ENCODE data around the gene PLA2G4E. TPM values are rescaled to one million over a fixed set of nuclear protein-coding genes. Genes with fewer than 3 reads are reported as not detected.

Gene PLA2G4E
- total RNA-seq, 1 donor from 2014 or later = 1.0 TPM

- H3K4me3 Mint-ChIP-seq (ENCODE audit: unreplicated experiment) = peak within 1 kb of the TSS; percentile 88
- peaks cover 8% of the 10 kb centered on the region for H3K27me3 Mint-ChIP-seq (ENCODE audit: unreplicated experiment)
- H3K4me1 Mint-ChIP-seq (ENCODE audit: low read depth, unreplicated experiment) = peaks cover 5% of the 10 kb centered on the region
- H3K9me3 Mint-ChIP-seq (ENCODE audit: unreplicated experiment) = peaks cover 5% of the 10 kb centered on the region
- H3K27ac Mint-ChIP-seq (ENCODE audit: unreplicated experiment) = no peak within 1 kb of the TSS
- peak; percentile 96 for DNase-seq
- H3K36me3 Mint-ChIP-seq (ENCODE audit: unreplicated experiment) = no peaks in the 10 kb centered on the region
- TF ChIP-seq CTCF (IDR thresholded peaks at IDR 0.05; ENCODE audit: partially characterized antibody, unreplicated experiment) = no peak
Measured at GRCh38 chr15:41972253-41973242, 48.3 kb downstream of the PLA2G4E start, which contains the start of gene EHD4. EHD4 (minus strand) TSS chr15:41972557; CDS start chr15:41972494, 63 bp downstream.

- Mint-ChIP-seq H3K27ac (ENCODE audit: unreplicated experiment) (no peak overlapping the region), H3K27me3 (ENCODE audit: unreplicated experiment) (peaks cover 10% of the 10 kb centered on the region), H3K9me3 (ENCODE audit: unreplicated experiment) (peaks cover 5% of the 10 kb centered on the region), H3K4me3 (ENCODE audit: unreplicated experiment) (peak overlapping the region; percentile 88), H3K36me3 (ENCODE audit: unreplicated experiment) (no peaks in the 10 kb centered on the region), H3K4me1 (ENCODE audit: low read depth, unreplicated experiment) (peaks cover 5% of the 10 kb centered on the region)
- TF ChIP-seq CTCF (IDR thresholded peaks at IDR 0.05; ENCODE audit: partially characterized antibody, unreplicated experiment) = no peak
- peak; percentile 57 for DNase-seq
Measured at GRCh38 chr15:41971895-41972252, 49.0 kb downstream of the PLA2G4E start.

- DNase-seq = no peak
- no peaks in the 10 kb centered on the region for H3K36me3 Mint-ChIP-seq (ENCODE audit: unreplicated experiment)
- H3K9me3 Mint-ChIP-seq (ENCODE audit: unreplicated experiment) = peaks cover 5% of the 10 kb centered on the region
- H3K4me1 Mint-ChIP-seq (ENCODE audit: low read depth, unreplicated experiment) = peaks cover 5% of the 10 kb centered on the region
- H3K27ac Mint-ChIP-seq (ENCODE audit: unreplicated experiment) = no peak overlapping the region
- H3K27me3 Mint-ChIP-seq (ENCODE audit: unreplicated experiment) = peaks cover 12% of the 10 kb centered on the region
- TF ChIP-seq CTCF (IDR thresholded peaks at IDR 0.05; ENCODE audit: partially characterized antibody, unreplicated experiment) = no peak
- H3K4me3 Mint-ChIP-seq (ENCODE audit: unreplicated experiment) = peak overlapping the region; percentile 88
Measured at GRCh38 chr15:41971089-41971894, 49.5 kb downstream of the PLA2G4E start.

- Mint-ChIP-seq H3K4me3 (ENCODE audit: unreplicated experiment) (no peak overlapping the region), H3K4me1 (ENCODE audit: low read depth, unreplicated experiment) (peaks cover 5% of the 10 kb centered on the region), H3K27ac (ENCODE audit: unreplicated experiment) (no peak overlapping the region), H3K36me3 (ENCODE audit: unreplicated experiment) (no peaks in the 10 kb centered on the region), H3K27me3 (ENCODE audit: unreplicated experiment) (peaks cover 12% of the 10 kb centered on the region), H3K9me3 (ENCODE audit: unreplicated experiment) (peaks cover 5% of the 10 kb centered on the region)
- TF ChIP-seq CTCF (IDR thresholded peaks at IDR 0.05; ENCODE audit: partially characterized antibody, unreplicated experiment) = no peak
- no peak for DNase-seq
Measured at GRCh38 chr15:41970456-41970855, 50.4 kb downstream of the PLA2G4E start.

Data from glutamatergic neuron (in vitro differentiated cells).